ENCODE results near the gene IRGQ.

IRGQ gene, protein sequence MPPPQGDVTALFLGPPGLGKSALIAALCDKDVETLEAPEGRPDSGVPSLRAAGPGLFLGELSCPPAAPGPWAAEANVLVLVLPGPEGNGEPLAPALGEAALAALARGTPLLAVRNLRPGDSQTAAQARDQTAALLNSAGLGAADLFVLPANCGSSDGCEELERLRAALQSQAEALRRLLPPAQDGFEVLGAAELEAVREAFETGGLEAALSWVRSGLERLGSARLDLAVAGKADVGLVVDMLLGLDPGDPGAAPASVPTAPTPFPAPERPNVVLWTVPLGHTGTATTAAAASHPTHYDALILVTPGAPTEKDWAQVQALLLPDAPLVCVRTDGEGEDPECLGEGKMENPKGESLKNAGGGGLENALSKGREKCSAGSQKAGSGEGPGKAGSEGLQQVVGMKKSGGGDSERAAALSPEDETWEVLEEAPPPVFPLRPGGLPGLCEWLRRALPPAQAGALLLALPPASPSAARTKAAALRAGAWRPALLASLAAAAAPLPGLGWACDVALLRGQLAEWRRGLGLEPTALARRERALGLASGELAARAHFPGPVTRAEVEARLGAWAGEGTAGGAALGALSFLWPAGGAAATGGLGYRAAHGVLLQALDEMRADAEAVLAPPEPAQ

DNA sequence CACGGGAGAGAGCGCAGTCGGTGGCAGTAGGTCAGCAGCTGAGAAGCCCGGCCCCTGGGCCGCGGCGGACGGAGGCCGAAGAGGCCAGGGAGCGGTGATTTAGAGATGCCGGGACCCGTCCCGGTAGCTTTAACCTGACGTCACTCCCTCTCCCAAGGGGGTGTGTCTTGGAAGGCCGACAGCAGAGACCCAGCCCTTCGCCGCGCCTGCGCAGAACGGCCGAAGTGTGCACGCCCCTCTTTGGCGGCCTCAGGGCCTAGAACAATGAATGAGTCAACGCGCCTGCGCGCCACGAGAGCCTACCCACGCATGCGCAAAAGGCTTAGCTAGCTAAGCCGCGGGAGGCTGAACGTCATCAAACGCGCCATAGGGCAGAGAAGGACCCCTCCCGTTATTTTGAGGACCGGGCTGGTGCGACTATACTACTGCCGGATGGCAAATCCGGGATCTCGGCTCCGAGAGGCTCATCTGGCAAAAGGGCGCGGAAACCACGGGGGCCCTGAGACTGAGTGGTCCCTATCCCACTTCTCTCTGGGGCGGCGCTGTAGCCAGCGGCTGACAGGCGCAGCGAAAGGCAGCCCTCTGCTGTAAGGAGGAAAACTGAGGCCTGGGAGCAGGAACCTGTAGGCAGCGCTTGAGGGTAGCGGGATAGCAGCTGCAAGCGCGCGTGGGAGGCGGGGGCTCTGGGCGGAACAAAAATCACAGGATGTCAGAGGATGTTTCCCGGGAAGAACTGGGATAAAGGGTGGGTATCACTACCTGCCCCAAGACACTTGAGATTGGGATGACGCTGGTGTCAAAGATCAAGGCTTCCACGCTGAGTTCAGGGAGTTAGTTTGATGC lies at the start of gene IRGQ, which contains the start of gene ZNF576:
Gene IRGQ (minus strand): TSS at position 136 of the 843 bp plus-strand sequence. CDS start 796 bp downstream, outside the sequence.
Gene ZNF576 (plus strand): TSS at position 597 of the 843 bp plus-strand sequence. CDS start 514 bp downstream, outside the sequence.
- peak within 1 kb of the TSS; percentile 67 to 80 for H3K4me3 ChIP-seq
- peaks cover 0 to 47% (median 38%) of the 10 kb centered on the region in 4 donors for H3K4me1 ChIP-seq
- DNase-seq: peak; percentile 100
- H3K36me3 ChIP-seq: peaks cover 24 to 64% (median 43%) of the 10 kb centered on the region in 3 donors
- peak within 1 kb of the TSS; percentile 93 to 96 for H3K27ac ChIP-seq
- no peaks in the 10 kb centered on the region for H3K9me3 ChIP-seq
- no peaks in the 10 kb centered on the region for H3K27me3 ChIP-seq
- TF ChIP-seq CTCF (IDR thresholded peaks at IDR 0.05): peak in 1 of 2 experiments; percentile 30
- intact Hi-C loops (cut with DNase I; ENCODE audit: low total_unique reads): loop anchor here (1.0 to 5.0 kb wide), 2 partner anchors 21 to 69 kb away; partner anchors contain the start of genes ETHE1, PINLYP and XRCC1

- H3K9me3 ChIP-seq: no peaks in the 10 kb centered on the region
- intact Hi-C loops (cut with DNase I; ENCODE audit: low total_unique reads): no loop called here
- peaks cover 0 to 13% (median 9%) of the 10 kb centered on the region in 4 donors for H3K4me1 ChIP-seq
- DNase-seq: no peak
- no peak overlapping the region for H3K27ac ChIP-seq
- no peak for TF ChIP-seq CTCF (IDR thresholded peaks at IDR 0.05)
- H3K4me3 ChIP-seq: no peak overlapping the region
- H3K27me3 ChIP-seq: peaks cover 0 to 26% of the 10 kb centered on the region in 2 donors
- peaks cover 6 to 25% (median 22%) of the 10 kb centered on the region in 3 donors for H3K36me3 ChIP-seq
Observed at GRCh38 chr19:43644181-43644580, 48.2 kb upstream of the IRGQ start.

- H3K27ac ChIP-seq: no peak overlapping the region
- H3K9me3 ChIP-seq: no peaks in the 10 kb centered on the region
- intact Hi-C loops (cut with DNase I; ENCODE audit: low total_unique reads): no loop called here
- no peak for TF ChIP-seq CTCF (IDR thresholded peaks at IDR 0.05)
- H3K36me3 ChIP-seq: peaks cover 0 to 17% (median 13%) of the 10 kb centered on the region in 3 donors
- H3K27me3 ChIP-seq: peaks cover 0 to 34% of the 10 kb centered on the region in 2 donors
- H3K4me3 ChIP-seq: no peak overlapping the region
- H3K4me1 ChIP-seq: peaks cover 0 to 16% (median 10%) of the 10 kb centered on the region in 4 donors
- no peak for DNase-seq
Observed at GRCh38 chr19:43643326-43643725, 47.4 kb upstream of the IRGQ start.

GRCh38 chr19:43642531-43642930 lies 46.6 kb upstream of the IRGQ start:
- intact Hi-C loops (cut with DNase I; ENCODE audit: low total_unique reads): no loop called here
- Histone ChIP-seq H3K9me3 (no peaks in the 10 kb centered on the region), H3K27me3 (peaks cover 0 to 35% of the 10 kb centered on the region in 2 donors), H3K36me3 (peaks cover 0 to 14% (median 8%) of the 10 kb centered on the region in 3 donors), H3K4me1 (peaks cover 0 to 16% (median 10%) of the 10 kb centered on the region in 4 donors), H3K27ac (no peak overlapping the region), H3K4me3 (no peak overlapping the region)
- no peak for DNase-seq
- TF ChIP-seq CTCF (IDR thresholded peaks at IDR 0.05): no peak

DNA sequence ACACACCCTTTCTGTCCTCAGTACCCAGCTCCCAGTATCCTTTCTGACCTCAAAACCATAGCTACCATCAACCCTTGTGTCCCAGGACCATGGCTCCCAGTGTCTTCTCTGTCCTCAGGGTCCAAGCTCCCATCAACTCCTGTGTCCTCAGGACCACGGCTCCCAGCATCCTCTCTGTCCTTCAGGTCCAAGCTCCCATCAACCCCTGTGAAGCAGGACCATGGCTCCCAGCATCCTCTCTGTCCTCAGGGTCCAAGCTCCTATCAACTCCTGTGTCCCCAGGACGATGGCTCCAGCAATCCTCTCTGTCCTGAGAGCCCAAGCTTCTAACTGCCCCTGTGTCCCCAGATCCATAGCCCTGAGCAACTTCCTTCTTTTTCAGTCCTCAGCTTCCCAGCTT lies 45.4 kb upstream of the IRGQ start:
- TF ChIP-seq CTCF (IDR thresholded peaks at IDR 0.05): no peak
- intact Hi-C loops (cut with DNase I; ENCODE audit: low total_unique reads): no loop called here
- H3K27me3 ChIP-seq: peaks cover 0 to 44% of the 10 kb centered on the region in 2 donors

More for the DNA sequence above, 45.4 kb upstream of the IRGQ start:
- H3K27ac ChIP-seq: no peak overlapping the region
- H3K36me3 ChIP-seq: peaks cover 0 to 4% (median 0%) of the 10 kb centered on the region in 3 donors
- H3K9me3 ChIP-seq: no peaks in the 10 kb centered on the region
- H3K4me1 ChIP-seq: peaks cover 0 to 16% (median 10%) of the 10 kb centered on the region in 4 donors
- no peak overlapping the region for H3K4me3 ChIP-seq
- no peak for DNase-seq

All from tibial artery (tissue), 4 donors.